Activated gamma-delta T cell treated with anti-CD3 and anti-CD28 coated beads, Interleukin-2, amount 50 U/mL, for 16 hours (primary cell): ENCODE measurements around the gene HTATSF1.
A peak's percentile ranks its signal among the peaks of the same experiment; 100 is the strongest.

Source experiments
- DNase-seq: peaks from one replicate; pipeline ENCODE4 v3.0.0-alpha.2; 2020; ENCODE audit warnings: low read depth

HTATSF1 gene

GRCh38 chrX:136496186-136496763, 1.1 kb upstream of the HTATSF1 start:
- no peak for DNase-seq

DNA sequence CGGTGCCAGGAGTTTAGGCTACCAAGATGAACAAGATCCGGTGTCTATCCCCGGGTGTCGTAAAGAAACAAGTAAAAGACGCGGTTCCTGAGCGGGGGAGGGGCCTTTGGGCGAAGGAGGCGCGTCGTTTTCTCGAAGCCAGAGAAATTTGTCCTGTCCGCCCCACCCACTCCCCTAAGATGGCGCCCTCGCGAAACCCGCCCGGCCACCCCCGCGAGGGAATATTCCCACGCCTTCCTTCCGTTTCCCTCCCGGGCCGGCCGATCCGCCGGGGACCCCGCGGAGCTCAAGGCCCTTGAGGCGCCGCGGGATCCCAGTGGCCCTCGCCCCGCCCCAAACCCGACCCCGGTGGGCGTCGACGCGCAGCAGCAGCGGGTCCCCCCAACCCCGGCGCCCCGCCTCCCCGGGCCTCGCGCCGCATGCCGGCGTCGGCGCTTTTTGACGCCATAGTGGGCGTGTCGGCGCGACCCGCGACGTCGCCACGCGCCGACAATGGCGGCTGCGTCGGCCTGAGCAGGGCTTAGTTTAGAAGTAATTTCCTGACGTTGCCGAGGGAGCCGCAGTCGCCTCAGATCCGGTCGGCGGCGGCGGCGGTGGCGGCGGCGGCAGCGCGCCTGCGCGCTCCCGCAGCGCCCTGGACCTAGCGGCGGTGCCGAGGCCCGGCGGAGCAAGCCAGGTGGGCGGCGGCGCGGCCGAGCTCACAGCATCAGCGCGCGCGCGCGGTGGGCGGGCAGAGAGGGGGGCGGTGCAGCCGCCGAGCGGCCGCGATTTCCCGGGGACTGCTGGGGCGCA, 432 bp upstream of the HTATSF1 start:
- DNase-seq = peak; percentile 72

GRCh38 chrX:136519069-136519468, 21.7 kb downstream of the HTATSF1 start:
- no peak for DNase-seq

DNA sequence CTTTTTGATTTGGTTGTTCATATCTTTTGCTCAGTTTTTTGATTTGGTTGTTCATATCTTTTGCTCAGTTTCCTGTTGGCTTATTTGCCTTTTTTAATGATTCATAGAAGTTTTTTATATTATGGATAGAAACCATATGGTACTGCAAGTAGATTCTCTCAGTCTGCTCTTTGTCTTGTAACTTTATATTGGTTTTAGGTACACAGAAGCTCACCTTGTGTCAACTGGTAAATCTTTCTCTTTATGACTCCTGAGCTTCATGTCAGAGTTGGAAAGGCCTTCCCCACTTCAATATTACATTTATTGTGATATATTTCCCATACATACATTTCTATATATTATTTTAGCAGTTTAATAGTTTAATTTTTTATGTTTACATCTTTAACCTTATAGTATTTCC, 26.4 kb downstream of the HTATSF1 start:
- DNase-seq = no peak

DNA sequence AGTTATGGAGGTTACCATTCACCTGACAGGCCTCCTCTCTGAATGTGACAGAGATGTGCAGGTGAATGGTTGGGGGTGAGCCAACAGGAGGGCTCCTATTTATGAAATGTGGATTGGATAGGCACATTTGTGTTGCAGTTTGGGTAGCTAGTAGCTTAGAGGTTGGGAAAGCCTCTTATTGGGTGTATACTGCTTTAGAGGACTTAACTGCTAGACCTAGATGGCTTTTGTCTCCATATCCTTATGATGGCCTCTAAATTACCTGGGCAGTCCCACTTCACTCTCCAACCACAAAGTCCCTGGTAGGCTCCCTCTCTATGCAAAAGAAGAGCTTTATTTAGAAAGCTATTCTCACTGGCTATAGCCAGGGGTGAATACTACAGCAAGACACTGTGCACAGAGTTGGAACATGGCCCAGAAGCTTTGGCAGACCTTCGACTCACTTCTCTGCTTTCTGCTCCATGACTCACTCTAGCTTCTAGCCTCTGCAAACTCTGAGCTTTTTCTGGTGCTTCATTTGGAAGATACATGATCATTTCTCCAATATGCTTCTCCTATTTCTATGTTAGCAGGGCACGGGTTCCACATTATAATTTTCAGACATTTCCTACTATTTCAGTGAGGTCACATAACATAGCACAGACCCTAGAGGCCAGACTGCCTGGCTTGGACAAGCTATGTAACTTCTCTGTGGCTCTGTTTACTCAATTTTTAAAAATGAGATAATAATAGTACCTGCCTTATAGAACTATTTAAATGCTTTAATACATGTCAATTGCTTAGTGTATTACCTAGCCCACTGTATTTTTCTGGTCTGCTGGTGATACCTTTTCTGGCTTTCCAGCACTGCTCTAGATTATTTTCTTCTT, 28.6 kb downstream of the HTATSF1 start:
- DNase-seq = no peak

DNA sequence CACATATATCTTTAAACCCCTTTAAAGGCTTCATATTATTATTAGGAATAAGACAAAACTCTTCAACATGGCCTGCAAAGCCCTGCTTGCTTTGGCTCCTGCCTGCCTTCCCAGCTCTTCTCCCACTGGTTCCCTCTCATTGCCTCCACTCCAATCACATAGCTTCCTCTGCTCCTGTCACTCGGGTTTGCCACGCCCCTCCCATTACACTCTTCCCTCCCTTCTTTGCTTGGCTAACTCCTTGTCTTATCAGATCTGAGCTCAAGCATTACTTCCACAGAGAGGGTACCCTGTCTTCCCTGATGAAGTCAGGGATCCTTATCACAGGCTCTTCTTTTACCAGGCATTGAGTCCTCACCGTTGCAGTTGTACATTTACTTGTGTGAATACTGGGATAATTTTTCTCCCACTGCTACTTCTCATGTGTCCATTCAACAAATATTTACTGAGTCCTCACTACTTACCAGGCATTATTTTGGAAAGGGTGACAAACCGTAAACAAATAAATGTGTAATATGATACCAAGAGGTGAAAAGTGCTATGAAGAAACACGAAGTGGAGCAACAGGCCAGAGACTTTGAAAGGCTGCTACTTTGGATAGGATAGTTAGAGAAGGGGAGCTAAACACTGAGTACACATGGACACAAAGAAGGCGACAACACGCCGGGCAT, 31.4 kb downstream of the HTATSF1 start:
- no peak for DNase-seq

GRCh38 chrX:136529795-136530194, 32.4 kb downstream of the HTATSF1 start:
- no peak for DNase-seq

- DNase-seq = no peak
Measured at GRCh38 chrX:136531951-136532350, 34.6 kb downstream of the HTATSF1 start, which contains the start of gene VGLL1. VGLL1 (plus strand) TSS chrX:136532215; CDS start chrX:136536021, 3,806 bp downstream.

DNA sequence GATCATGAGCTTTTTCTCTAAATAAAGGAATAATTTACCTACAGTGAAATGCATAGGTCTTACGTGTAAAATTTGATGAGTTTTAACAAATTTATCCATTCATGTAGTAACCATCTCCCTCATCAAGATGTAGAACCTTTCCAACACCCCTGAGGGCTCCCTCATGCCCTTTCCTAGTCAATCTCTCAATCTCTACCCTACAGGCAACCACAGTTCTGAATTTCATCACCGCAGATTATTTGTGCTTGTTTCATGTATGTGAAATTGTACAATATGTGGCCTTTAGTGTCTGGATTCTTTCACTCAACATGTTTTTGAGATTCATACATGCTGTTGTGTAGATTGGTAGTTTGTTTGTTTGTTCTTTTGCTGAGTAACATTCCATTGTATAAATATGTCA, 36.7 kb downstream of the HTATSF1 start:
- DNase-seq = no peak

DNA sequence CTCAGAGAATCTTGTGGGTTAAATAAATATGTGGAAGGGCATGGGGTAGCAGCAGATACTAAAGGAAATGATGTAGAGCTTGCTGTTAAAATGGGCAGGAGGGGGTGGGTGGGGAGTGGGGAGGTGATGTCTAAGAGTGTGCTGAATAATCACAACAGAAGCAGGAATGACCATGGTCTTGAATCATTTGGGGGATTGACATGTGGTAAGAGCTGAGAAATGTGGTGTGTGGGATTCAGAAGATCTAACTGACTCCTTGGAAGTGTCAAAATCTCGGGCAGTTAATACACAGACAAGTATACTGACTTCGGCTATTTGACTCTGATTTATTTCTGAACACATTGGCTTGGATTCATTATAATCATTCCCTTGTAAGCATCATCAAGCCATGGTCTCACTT, 41.4 kb downstream of the HTATSF1 start:
- DNase-seq = no peak

DNA sequence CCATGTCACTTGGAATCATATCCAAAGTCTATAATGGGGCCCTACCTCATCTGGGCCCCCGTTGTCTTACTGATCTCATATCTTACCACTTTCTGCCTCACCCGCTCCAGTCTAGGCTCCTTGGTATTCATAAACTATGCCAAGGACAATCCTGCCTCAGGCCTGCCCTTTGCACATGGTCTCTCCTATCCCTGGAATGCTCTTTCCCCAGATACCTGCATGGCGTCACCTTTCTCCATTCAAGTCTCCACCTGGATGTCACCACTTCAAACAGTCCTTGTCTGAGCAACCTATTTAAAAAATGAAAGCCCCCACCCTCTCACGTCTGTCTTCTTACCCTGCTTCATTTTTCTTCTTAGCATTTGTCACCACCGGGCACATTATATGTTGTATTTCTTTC, 42.8 kb downstream of the HTATSF1 start:
- DNase-seq = no peak

- DNase-seq = no peak
Measured at GRCh38 chrX:136541294-136541693, 43.9 kb downstream of the HTATSF1 start.

DNA sequence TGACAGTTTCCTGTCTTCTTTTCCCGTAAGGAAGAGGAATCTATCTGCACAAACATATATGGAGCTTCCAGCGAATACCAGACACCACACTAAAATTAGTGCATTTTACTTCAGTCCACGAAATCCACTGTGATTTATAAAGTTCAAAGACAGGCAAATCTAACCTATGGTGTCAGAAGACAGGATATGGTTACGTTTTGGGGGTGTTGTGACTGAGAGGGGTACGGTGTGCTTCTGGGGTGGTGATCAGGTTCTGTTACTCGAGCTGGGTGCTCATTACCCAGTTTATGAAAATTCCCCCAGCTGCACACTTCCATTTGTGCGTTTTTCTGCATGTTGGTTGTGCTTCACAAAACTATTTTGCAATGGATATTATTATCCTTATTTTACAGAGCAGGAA, 44.9 kb downstream of the HTATSF1 start:
- no peak for DNase-seq

GRCh38 chrX:136546371-136546781, 49.0 kb downstream of the HTATSF1 start:
- DNase-seq = no peak

DNA sequence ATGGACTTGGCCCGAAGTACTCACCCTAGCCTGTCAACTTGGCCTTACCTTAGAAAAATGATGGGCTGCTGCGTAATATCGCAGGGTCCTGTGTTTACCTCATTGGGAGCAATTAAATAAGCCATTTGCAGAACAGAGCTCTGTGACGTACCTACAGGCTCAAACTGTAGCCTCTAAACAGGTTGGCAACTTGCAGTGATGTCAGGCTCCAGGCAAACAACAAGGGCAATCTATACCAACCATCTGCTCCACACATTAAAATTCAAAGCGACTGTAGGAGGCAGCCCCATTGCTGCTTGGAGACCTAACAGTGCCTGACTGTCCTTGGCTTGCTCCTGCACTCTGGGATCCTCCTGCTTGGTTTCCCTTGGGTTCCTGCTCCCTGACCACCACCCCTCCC, 51.8 kb downstream of the HTATSF1 start:
- no peak for DNase-seq

DNA sequence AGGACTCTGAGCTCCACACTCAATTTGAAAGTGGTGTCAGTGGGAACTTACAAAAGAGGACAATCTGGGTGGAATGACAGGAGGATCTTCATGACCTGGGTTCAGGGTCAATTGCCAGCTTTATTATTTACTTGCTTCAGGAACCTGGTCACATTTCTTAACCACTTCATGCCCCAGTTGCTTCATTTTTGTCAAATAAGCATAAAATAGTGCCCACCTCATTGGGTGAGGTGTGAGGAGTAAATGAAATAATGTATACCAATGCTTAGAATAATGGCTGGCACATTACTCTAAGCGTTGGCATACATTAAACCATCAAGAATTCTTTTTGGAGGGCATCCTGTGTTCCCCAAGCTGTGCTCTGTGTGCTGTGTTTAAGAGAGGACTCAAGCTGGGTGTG, 54.0 kb downstream of the HTATSF1 start:
- no peak for DNase-seq

DNA sequence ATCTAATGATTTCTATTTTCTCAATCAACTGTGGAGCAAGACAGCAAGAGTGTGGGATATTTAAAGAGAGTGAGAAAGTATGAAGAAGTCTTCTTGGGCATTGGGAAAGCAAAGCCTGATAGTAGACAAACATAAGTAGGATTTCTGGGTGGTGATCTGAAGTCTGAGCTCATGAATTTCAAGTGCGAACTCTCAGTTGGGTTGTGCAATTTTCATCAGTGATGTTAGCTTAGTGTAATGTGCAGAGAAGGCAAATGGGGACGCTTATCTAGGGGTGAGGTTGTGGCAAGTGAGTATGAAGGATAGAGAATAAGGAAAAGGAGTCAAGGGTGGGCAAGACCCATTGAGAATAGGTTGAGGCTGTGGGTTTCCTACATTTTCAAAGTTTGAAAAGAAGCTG, 58.3 kb downstream of the HTATSF1 start:
- DNase-seq = no peak
